T-helper 1 cell treated with Interleukin-12 subunit alpha and Interleukin-12 subunit beta and Interleukin-4 antibody, amounts not matched to agents 30 μg/mL and 1 μg/mL, for 36 hours (primary cell): Measurements from ENCODE around the gene ZNF678.
"Not testable (repeated sequence)": the region's sequence is repeated elsewhere in the genome, so short reads cannot be mapped to it uniquely, and the experiment has no call there.

ENCODE experiments used
- H3K27ac Mint-ChIP-seq: one replicate; pipeline ENCODE4 v1.8.0; 2021; ENCODE audit warnings: mild to moderate bottlenecking, mixed read lengths
- H3K27me3 Mint-ChIP-seq: one replicate; pipeline ENCODE4 v1.8.0; 2021; ENCODE audit warnings: low read depth, mixed read lengths
- H3K36me3 Mint-ChIP-seq: one replicate; pipeline ENCODE4 v1.8.0; 2021; ENCODE audit warnings: low read depth, mixed read lengths
- H3K4me1 Mint-ChIP-seq: one replicate; pipeline ENCODE4 v1.8.0; 2021; ENCODE audit warnings: low read depth, mixed read lengths
- H3K4me3 Mint-ChIP-seq: one replicate; pipeline ENCODE4 v1.8.0; 2021; ENCODE audit warnings: mild to moderate bottlenecking, moderate library complexity, mixed read lengths
- H3K9me3 Mint-ChIP-seq: one replicate; pipeline ENCODE4 v1.8.0; 2021; ENCODE audit warnings: mixed read lengths

The ZNF678 gene

GRCh38 chr1:227685807-227686206, 122.5 kb downstream of the ZNF678 start:
- Mint-ChIP-seq H3K9me3 (peaks cover 52% of the 10 kb centered on the region), H3K4me3 (no peak overlapping the region), H3K4me1 (no peaks in the 10 kb centered on the region), H3K27ac (no peak overlapping the region), H3K36me3 (no peaks in the 10 kb centered on the region), H3K27me3 (no peaks in the 10 kb centered on the region)

- Mint-ChIP-seq H3K36me3 (no peaks in the 10 kb centered on the region), H3K27ac (no peak overlapping the region), H3K4me1 (no peaks in the 10 kb centered on the region), H3K9me3 (peaks cover 50% of the 10 kb centered on the region), H3K4me3 (no peak overlapping the region), H3K27me3 (no peaks in the 10 kb centered on the region)
Observed at GRCh38 chr1:227697321-227697864, 134.0 kb downstream of the ZNF678 start.

GRCh38 chr1:227701631-227702030, 138.3 kb downstream of the ZNF678 start:
- not testable (repeated sequence) for H3K4me1 Mint-ChIP-seq, H3K4me3 Mint-ChIP-seq, H3K27me3 Mint-ChIP-seq, H3K27ac Mint-ChIP-seq, H3K36me3 Mint-ChIP-seq
- H3K9me3 Mint-ChIP-seq: peaks cover 69% of the 10 kb centered on the region

- Mint-ChIP-seq H3K27ac (peak overlapping the region; percentile 50), H3K4me1 (peaks cover 8% of the 10 kb centered on the region), H3K27me3 (no peaks in the 10 kb centered on the region), H3K36me3 (peaks cover 3% of the 10 kb centered on the region), H3K9me3 (peaks cover 56% of the 10 kb centered on the region), H3K4me3 (peak overlapping the region; percentile 22)
Observed at GRCh38 chr1:227707846-227708245, 144.5 kb downstream of the ZNF678 start.

- peaks cover 3% of the 10 kb centered on the region for H3K36me3 Mint-ChIP-seq
Observed at GRCh38 chr1:227709451-227709850, 146.1 kb downstream of the ZNF678 start.

GRCh38 chr1:227710474-227710873, 147.1 kb downstream of the ZNF678 start:
- not testable (repeated sequence) for H3K27ac Mint-ChIP-seq, H3K4me1 Mint-ChIP-seq, H3K27me3 Mint-ChIP-seq, H3K36me3 Mint-ChIP-seq, H3K4me3 Mint-ChIP-seq
- H3K9me3 Mint-ChIP-seq: peaks cover 47% of the 10 kb centered on the region

More at GRCh38 chr1:227709451-227709850, 146.1 kb downstream of the ZNF678 start:
- no peaks in the 10 kb centered on the region for H3K27me3 Mint-ChIP-seq
- peaks cover 8% of the 10 kb centered on the region for H3K4me1 Mint-ChIP-seq
- peaks cover 50% of the 10 kb centered on the region for H3K9me3 Mint-ChIP-seq
- H3K4me3 Mint-ChIP-seq: no peak overlapping the region
- H3K27ac Mint-ChIP-seq: no peak overlapping the region

GRCh38 chr1:227712648-227713047, 149.3 kb downstream of the ZNF678 start:
- Mint-ChIP-seq H3K4me1 (peaks cover 6% of the 10 kb centered on the region), H3K36me3 (peaks cover 3% of the 10 kb centered on the region), H3K27me3 (peaks cover 6% of the 10 kb centered on the region), H3K9me3 (peaks cover 56% of the 10 kb centered on the region), H3K4me3 (no peak overlapping the region), H3K27ac (no peak overlapping the region)

- Mint-ChIP-seq H3K9me3 (peaks cover 80% of the 10 kb centered on the region), H3K27me3 (peaks cover 6% of the 10 kb centered on the region), H3K4me1 (no peaks in the 10 kb centered on the region), H3K4me3 (no peak overlapping the region), H3K27ac (no peak overlapping the region), H3K36me3 (peaks cover 5% of the 10 kb centered on the region)
Observed at GRCh38 chr1:227718932-227719331, 155.6 kb downstream of the ZNF678 start.

GRCh38 chr1:227723474-227723873, 160.1 kb downstream of the ZNF678 start:
- Mint-ChIP-seq H3K36me3 (peaks cover 5% of the 10 kb centered on the region), H3K27me3 (peaks cover 3% of the 10 kb centered on the region), H3K4me3 (no peak overlapping the region), H3K9me3 (peaks cover 59% of the 10 kb centered on the region), H3K27ac (no peak overlapping the region), H3K4me1 (peaks cover 7% of the 10 kb centered on the region)

GRCh38 chr1:227725046-227725445, 161.7 kb downstream of the ZNF678 start:
- Mint-ChIP-seq H3K36me3 (peaks cover 5% of the 10 kb centered on the region), H3K4me3 (no peak overlapping the region), H3K4me1 (peaks cover 7% of the 10 kb centered on the region), H3K9me3 (peaks cover 46% of the 10 kb centered on the region), H3K27ac (no peak overlapping the region), H3K27me3 (peaks cover 3% of the 10 kb centered on the region)

GRCh38 chr1:227726318-227726717, 163.0 kb downstream of the ZNF678 start:
- H3K4me3 Mint-ChIP-seq: no peak overlapping the region
- H3K4me1 Mint-ChIP-seq: peaks cover 10% of the 10 kb centered on the region
- H3K9me3 Mint-ChIP-seq: peaks cover 33% of the 10 kb centered on the region
- peaks cover 7% of the 10 kb centered on the region for H3K36me3 Mint-ChIP-seq
- no peak overlapping the region for H3K27ac Mint-ChIP-seq
- peaks cover 3% of the 10 kb centered on the region for H3K27me3 Mint-ChIP-seq
